ENCODE results near the gene LRRC53. TPM values are rescaled to one million over a fixed set of nuclear protein-coding genes. Genes with fewer than 3 reads are reported as not detected.

Gene LRRC53
- total RNA-seq, 4 donors from 2014 or later: not detected

GRCh38 chr1:74432325-74432724, 80.1 kb downstream of the LRRC53 start:
- intact Hi-C loops (cut with DNase I; ENCODE audit: low total_unique reads): no loop called here
- in situ Hi-C loops (cut with MboI; ENCODE audit: low pct_ligation_motif_present in 1 of 4, low pct_unique_long_range_greater_than_20kb in 1 of 4, low sequenced_read_pairs in 3 of 4): no loop called here
- Histone ChIP-seq H3K27me3 (no peaks in the 10 kb centered on the region), H3K4me1 (no peaks in the 10 kb centered on the region), H3K9me3 (no peaks in the 10 kb centered on the region), H3K27ac (no peak overlapping the region), H3K4me3 (no peak overlapping the region), H3K36me3 (no peaks in the 10 kb centered on the region)
- TF ChIP-seq, protein P1, sequence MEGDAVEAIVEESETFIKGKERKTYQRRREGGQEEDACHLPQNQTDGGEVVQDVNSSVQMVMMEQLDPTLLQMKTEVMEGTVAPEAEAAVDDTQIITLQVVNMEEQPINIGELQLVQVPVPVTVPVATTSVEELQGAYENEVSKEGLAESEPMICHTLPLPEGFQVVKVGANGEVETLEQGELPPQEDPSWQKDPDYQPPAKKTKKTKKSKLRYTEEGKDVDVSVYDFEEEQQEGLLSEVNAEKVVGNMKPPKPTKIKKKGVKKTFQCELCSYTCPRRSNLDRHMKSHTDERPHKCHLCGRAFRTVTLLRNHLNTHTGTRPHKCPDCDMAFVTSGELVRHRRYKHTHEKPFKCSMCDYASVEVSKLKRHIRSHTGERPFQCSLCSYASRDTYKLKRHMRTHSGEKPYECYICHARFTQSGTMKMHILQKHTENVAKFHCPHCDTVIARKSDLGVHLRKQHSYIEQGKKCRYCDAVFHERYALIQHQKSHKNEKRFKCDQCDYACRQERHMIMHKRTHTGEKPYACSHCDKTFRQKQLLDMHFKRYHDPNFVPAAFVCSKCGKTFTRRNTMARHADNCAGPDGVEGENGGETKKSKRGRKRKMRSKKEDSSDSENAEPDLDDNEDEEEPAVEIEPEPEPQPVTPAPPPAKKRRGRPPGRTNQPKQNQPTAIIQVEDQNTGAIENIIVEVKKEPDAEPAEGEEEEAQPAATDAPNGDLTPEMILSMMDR (IDR thresholded peaks at IDR 0.05): no peak
- TF ChIP-seq POLR2A (IDR thresholded peaks at IDR 0.05): no peak
- no peak for TF ChIP-seq EP300 (IDR thresholded peaks at IDR 0.05; ENCODE audit: low read depth)
- no peak for TF ChIP-seq POLR2AphosphoS5 (IDR thresholded peaks at IDR 0.05)
- no peak for DNase-seq
- 0% methylated on average over 1 of the region's 1 CpG for WGBS, 2 donors (ENCODE audit: low coverage in 1 of 2)

DNA sequence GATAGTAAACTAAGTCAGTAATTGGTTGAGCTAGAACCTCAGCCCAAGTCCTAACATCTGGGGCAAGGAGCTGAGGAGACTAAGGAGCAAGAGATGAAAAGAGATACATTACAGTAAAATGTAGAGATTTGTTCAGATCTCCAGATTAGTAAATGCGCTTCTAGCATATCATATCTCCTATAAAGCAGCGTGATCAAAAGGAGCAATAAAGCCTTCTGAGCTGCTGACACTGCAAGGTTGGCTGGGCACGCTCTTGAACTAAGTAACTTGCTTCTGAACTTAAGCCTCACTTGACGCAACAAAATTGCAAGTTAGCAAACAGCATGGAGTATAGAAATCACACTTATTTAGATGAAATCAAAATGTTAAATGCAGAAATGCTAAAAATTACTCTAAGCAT, 80.9 kb downstream of the LRRC53 start:
- Histone ChIP-seq H3K36me3 (no peaks in the 10 kb centered on the region), H3K27me3 (no peaks in the 10 kb centered on the region), H3K4me1 (no peaks in the 10 kb centered on the region), H3K4me3 (no peak overlapping the region), H3K9me3 (no peaks in the 10 kb centered on the region), H3K27ac (no peak overlapping the region)
- 46% methylated on average over 4 of the region's 4 CpGs; no CpG with 5 or more reads in 1 of the 2 donors for WGBS, 2 donors (ENCODE audit: low coverage in 1 of 2)
- TF ChIP-seq POLR2A (IDR thresholded peaks at IDR 0.05) (no peak), EP300 (IDR thresholded peaks at IDR 0.05; ENCODE audit: low read depth) (no peak), POLR2AphosphoS5 (IDR thresholded peaks at IDR 0.05) (no peak)
- TF ChIP-seq, protein P1 (IDR thresholded peaks at IDR 0.05): no peak
- intact Hi-C loops (cut with DNase I; ENCODE audit: low total_unique reads) (no loop called here), in situ Hi-C loops (cut with MboI; ENCODE audit: low pct_ligation_motif_present in 1 of 4, low pct_unique_long_range_greater_than_20kb in 1 of 4, low sequenced_read_pairs in 3 of 4) (no loop called here)
- DNase-seq: no peak

GRCh38 chr1:74430342-74430934, 82.0 kb downstream of the LRRC53 start:
- H3K9me3 ChIP-seq: no peaks in the 10 kb centered on the region
- in situ Hi-C loops (cut with MboI; ENCODE audit: low pct_ligation_motif_present in 1 of 4, low pct_unique_long_range_greater_than_20kb in 1 of 4, low sequenced_read_pairs in 3 of 4): no loop called here
- H3K27me3 ChIP-seq: no peaks in the 10 kb centered on the region
- H3K36me3 ChIP-seq: no peaks in the 10 kb centered on the region
- 62 to 76% methylated on average over 4 of the region's 4 CpGs for WGBS, 2 donors (ENCODE audit: low coverage in 1 of 2)
- intact Hi-C loops (cut with DNase I; ENCODE audit: low total_unique reads): no loop called here
- H3K27ac ChIP-seq: no peak overlapping the region
- no peaks in the 10 kb centered on the region for H3K4me1 ChIP-seq
- no peak for DNase-seq
- no peak overlapping the region for H3K4me3 ChIP-seq
- TF ChIP-seq, protein P1 (IDR thresholded peaks at IDR 0.05): no peak
- TF ChIP-seq POLR2A (IDR thresholded peaks at IDR 0.05) (no peak), POLR2AphosphoS5 (IDR thresholded peaks at IDR 0.05) (no peak), EP300 (IDR thresholded peaks at IDR 0.05; ENCODE audit: low read depth) (no peak)

DNA sequence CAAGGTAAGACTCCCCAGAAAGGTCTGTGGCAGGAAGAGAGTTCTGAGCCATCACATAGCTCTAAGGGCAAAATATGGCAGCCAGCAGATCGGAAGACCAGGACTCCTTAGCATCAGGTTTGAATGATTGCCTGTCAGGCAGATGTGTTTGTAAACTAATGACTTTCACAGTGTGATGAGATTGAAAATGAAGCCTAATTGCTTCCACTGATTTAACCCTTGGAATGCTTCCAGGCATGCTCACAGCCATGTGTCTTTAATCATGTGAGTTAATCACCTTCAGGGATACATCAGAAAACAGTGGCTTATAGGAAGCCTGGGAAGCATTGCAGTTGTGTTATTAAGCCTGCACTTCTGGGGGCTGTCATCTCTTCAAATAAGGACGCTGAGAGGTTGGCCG, 82.8 kb downstream of the LRRC53 start:
- H3K27me3 ChIP-seq: no peaks in the 10 kb centered on the region
- WGBS, 2 donors (ENCODE audit: low coverage in 1 of 2): 85 to 100% methylated on average over 2 to 3 of the region's 3 CpGs
- intact Hi-C loops (cut with DNase I; ENCODE audit: low total_unique reads) (no loop called here), in situ Hi-C loops (cut with MboI; ENCODE audit: low pct_ligation_motif_present in 1 of 4, low pct_unique_long_range_greater_than_20kb in 1 of 4, low sequenced_read_pairs in 3 of 4) (no loop called here)
- no peak overlapping the region for H3K4me3 ChIP-seq
- no peak overlapping the region for H3K27ac ChIP-seq
- no peak for DNase-seq
- H3K4me1 ChIP-seq: no peaks in the 10 kb centered on the region
- H3K36me3 ChIP-seq: no peaks in the 10 kb centered on the region
- no peaks in the 10 kb centered on the region for H3K9me3 ChIP-seq
- TF ChIP-seq POLR2A (IDR thresholded peaks at IDR 0.05) (no peak), EP300 (IDR thresholded peaks at IDR 0.05; ENCODE audit: low read depth) (no peak), POLR2AphosphoS5 (IDR thresholded peaks at IDR 0.05) (no peak)
- TF ChIP-seq, protein P1 (IDR thresholded peaks at IDR 0.05): no peak
